Activated effector memory CD4-positive, alpha-beta T cell treated with Interleukin-2 at 50 U/mL for 16 hours (primary cell): Measurements from ENCODE around the gene DNASE1L2.
"Not testable (repeated sequence)": the region's sequence is repeated elsewhere in the genome, so short reads cannot be mapped to it uniquely, and the experiment has no call there.

ENCODE experiments used
- DNase-seq: peaks from one replicate; pipeline ENCODE4 v3.0.0-alpha.2; 2020

DNASE1L2 gene, protein sequence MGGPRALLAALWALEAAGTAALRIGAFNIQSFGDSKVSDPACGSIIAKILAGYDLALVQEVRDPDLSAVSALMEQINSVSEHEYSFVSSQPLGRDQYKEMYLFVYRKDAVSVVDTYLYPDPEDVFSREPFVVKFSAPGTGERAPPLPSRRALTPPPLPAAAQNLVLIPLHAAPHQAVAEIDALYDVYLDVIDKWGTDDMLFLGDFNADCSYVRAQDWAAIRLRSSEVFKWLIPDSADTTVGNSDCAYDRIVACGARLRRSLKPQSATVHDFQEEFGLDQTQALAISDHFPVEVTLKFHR

DNA sequence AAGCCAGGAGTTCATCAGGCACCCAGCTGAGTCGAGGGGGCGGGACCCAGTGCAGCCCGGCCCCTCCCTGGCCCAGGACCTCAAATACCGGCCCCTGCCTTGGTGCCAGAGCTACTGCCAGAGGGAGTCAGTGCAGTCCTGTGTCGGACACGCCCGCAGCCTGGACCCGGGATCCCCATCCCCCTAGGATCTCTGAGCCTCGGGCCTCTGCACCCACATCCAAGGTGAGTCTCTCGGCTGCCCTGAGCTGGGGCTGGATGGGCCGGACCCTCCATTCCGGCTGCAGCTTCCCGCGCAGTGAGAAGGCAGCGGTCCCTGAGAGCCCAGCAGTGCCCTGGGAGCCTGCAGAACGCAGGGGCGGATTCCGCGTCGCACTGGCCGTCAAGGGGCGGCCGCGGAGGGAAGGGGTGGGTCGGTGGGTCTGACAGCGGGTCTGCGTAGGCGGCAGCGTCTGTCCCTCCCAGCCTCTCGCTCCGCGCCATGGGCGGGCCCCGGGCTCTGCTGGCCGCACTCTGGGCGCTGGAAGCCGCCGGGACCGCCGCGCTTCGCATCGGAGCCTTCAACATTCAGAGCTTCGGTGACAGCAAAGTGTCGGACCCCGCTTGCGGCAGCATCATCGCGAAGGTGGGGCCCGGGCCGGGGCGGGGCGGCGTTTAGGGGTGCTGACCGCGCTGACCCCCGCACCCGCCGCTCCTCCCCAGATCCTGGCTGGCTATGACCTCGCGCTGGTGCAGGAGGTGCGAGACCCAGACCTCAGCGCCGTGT, at the start of gene DNASE1L2:
DNASE1L2 (plus strand) TSS at position 108 of the 765 bp plus-strand sequence; CDS start at position 481, 373 bp downstream.
- DNase-seq = no peak

DNA sequence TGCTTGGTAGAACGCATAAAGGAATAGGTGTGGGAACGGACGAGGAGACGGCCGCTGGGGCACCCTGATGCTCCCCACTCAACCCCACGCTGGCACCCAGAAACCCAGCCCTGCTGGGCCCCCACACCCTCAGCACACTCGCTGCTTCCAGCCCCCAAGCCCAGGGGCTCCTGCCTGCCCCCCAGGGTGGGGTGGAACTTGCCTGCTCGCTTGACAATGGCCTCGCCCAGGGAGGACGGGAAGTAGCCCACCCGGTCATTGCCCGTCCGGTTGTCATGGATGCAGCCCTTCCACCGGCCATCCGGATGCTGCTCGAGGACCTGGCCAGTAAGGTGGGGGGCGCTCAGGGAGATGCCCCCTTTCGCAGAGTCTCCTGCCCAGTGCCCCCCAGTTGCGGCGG, 49.7 kb upstream of the DNASE1L2 start:
- DNase-seq = no peak

DNA sequence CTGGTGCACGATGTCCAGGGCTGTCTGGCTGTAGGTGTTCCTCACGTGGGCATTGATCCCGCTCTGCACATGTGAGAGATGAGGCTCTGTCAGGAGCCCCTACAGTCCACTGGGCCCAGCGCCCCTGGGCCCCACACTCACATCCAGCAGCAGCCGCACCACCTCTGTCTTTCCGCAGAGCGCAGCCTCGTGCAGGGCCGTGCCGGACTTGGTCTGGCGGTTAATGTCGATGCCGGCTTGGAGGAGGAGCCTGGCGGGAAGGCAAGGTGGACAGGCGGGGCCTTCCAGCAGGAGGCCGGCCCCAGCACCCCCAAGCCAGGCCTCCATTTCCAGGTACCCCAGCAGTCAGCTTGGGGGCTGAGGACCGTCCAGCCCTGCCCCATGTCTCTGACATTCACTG, 49.0 kb upstream of the DNASE1L2 start:
- no peak for DNase-seq

DNA sequence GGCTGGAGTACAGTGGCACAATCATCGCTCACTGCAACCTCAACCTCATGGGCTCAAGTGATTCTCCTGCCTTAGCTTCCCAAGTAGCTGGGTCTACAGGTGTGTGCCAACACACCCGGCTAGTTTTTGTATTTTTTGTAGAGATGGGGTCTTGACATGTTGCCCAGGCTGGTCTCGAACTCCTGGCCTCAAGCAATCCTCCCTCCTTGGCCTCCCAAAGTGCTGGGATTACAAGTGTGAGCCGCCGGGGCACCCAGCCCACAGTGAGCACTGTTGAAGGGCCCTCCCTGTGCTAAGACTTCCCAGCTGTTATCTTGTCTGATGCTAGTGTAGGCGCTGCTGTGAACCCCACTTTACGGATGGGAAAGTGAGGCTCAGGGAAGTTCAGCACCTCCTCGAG, 47.8 kb upstream of the DNASE1L2 start:
- no peak for DNase-seq

DNA sequence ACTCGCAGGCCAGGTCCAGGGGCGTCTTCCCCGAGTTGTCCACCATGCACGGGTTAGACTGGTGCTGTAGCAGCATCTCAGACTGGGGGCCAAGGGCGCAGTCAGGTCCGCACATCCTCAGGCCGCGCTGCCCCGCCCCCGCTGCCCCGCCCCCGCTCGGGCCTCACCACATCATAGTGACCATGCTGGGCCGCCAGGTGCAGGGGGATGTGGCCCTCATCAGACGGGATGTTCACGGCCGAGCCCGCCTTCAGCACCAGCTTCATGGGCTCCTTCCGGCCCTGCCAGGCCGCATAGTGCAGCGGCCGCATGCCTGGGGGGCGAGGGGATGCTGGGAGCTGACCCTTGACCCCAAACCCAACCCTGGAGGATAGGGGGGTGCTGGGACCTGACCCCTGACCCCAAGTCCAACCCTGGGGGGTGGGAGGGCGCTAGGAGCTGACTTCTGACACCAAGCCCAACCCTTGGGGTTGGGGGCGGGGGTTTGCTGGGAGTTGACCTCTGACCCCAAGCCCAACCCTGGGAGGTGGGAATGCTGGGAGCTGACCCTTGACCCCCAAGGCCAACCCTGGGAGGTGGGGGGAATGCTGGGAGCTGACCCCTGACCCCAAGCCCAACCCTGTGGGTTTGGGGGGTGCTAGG, 46.9 kb upstream of the DNASE1L2 start:
- DNase-seq = no peak

DNA sequence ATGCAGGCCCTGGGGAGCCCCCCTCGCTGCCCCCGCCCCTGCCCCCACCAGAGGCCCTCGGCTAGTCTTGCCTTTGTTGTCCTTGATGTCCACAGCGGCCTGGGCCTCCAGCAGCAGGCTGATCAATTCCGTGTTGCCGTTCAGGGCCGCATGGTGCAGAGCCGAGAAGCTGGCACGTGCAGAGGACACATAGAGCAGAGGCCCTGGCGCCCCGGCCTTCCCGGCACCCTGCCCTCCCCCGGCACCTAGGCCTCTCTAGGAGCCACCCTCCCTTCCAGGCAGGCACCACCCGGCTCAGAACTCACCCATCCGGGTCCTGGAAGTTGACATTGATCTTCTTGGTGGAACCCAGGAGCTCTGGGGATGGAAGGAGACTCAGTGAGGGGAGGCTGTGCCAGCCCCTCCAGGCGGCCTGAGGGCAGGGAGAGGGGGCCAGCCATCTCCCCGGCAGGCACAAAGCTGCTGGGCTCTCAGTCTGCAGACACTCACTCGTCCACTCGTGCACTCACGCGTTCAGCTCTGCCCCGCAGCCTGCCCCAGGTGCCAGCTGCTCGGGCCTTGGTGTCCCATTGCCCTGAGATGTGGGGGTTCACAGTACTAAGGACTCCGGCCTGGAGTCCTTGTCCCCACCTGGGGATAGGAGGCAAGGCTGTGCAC, 46.1 kb upstream of the DNASE1L2 start:
- no peak for DNase-seq

DNA sequence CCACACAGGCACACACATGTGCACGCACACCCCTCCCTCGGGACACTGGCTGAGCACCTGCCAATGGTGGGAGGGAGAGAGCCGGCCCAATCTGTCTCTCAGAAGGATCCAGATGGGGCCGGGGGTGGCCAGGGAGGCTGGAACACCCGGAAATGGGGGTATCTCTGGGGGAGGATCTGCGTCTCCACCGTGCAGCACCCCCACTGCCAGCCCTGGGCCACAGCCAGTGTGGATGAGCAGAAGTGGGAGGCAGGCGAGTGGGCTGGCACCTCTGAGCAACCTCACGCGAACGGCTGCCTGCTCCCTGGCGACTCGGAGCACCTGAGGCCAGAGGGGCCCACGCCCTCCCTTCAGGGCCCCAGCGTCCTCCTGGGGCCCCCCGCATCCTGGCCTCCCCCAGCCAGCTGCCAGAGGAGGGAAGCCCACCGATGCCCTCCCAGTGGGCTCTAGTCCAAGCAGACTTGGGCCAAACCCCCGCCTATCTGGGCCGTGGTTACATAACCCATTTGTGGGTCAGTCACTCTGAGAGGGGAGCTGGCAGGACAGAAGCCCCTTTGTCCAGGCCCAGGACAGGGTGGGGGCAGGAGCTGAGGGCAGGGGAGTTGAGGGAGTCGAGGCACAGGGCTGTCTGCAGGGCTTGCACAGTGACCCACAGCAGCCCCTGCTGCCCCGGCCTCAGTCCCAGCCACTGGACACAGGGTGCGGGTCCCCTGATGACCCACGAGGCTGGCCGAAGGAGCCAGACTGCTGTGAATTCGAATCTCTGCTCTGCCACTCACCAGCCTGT, 45.4 kb upstream of the DNASE1L2 start:
- DNase-seq = no peak

DNA sequence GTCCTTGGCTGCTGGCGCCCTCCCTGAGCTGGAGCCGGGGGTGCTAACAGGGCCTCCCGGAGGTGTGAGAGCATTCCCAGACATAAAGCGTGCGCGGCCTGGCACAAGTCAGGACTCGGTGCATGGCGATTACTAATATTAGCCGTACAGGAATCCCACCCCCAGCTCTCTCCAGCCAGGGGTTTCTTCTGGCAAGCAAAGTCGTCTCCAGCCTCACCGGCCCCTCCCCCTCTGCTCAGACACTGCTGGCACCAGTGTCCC, 44.9 kb upstream of the DNASE1L2 start:
- no peak for DNase-seq

DNA sequence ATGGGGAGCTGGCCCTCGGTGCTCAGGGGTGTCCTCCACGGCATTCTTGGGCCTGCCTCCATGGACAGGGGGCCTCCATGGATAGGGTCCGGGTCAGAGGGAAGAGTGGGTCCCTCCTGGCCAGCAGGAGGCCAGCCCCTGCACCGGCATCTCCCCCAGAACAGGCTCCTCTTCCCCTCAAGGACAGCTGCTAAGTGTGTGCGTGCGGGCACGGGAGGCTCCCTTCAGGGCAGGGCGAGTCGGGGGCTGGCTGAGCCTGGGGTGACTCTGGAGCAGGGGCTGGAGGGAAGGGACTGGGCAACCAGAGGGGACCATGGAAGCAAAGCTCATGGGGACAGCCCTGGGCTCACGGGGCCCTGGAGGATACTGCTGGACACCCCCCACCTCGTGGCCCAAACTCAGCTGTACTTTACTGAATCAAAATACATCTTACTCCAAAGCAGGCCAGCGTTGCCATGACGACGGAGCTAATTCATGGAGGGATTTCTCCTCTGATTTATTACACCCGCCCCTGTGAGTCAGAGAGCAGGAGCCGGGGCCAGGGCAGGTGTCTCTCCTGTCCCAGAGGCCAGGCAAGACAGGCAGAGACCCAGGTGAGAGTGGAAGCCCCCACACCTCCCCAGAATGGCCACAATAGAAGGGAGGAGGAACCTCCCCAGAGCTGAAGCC, 41.9 kb upstream of the DNASE1L2 start:
- no peak for DNase-seq

DNA sequence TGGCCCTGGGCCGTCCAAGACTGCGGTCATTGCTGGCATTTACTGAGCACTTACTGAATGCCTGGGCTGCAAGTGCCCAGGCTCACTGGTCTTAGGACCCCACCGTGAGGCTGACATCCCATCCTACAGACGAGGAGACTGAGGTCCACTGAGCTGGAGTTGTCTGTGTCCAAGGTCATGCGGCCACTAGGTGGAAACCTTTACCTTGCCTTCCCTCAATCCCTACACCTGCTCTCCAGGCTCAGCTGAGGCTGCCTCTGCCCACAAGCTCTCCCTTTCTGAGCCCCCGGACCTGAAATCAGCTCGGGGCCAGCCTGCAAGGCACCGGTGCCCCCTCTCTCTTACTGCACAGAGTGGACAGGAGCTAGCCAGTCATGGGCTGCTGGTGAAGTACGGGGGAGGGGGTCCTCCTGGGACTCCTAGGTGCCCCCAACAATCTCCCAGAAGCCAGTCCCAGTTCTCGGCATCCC, 41.4 kb upstream of the DNASE1L2 start:
- DNase-seq = peak; percentile 34

DNA sequence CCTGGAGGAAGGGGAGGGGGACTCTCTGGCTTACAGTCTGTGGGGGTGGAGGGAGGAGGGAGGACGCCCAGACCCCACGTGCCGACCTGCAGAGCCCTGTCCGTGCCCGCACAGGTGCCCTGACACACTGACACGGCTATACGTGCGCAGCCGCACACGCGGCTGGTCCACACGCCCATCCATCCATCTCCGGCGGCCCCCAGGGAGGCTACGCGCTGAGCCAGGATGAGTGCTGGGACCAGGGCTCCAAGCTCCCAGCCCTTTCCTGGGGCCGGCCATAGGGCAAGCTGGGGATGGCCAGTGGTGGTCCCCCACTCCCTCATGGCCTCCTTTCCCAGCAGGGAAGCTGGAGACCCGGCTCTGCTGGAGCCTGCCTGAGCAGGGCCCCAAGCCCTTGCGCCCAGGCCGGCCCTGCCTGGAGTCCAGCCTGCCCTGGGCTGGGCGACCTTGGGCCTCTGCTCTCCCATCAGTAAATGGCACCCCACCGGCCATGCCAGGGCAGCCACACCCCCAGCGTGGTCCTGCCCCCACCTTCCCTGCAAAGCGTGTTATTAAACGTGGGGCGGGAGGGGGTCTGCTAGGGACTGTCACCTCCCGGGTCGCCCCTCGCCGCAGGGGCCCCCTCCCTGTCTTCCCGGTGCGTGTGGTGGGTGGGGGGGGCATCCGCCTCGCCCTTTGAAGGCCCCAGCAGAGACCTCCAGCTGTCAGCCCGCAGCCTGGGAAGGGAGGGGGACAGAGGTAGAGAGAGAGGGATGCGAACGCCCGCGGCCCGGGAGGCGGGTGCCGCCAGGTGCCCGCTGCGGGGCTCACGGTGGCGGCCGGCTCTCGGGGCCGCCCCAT, 40.7 kb upstream of the DNASE1L2 start:
- no peak for DNase-seq

DNA sequence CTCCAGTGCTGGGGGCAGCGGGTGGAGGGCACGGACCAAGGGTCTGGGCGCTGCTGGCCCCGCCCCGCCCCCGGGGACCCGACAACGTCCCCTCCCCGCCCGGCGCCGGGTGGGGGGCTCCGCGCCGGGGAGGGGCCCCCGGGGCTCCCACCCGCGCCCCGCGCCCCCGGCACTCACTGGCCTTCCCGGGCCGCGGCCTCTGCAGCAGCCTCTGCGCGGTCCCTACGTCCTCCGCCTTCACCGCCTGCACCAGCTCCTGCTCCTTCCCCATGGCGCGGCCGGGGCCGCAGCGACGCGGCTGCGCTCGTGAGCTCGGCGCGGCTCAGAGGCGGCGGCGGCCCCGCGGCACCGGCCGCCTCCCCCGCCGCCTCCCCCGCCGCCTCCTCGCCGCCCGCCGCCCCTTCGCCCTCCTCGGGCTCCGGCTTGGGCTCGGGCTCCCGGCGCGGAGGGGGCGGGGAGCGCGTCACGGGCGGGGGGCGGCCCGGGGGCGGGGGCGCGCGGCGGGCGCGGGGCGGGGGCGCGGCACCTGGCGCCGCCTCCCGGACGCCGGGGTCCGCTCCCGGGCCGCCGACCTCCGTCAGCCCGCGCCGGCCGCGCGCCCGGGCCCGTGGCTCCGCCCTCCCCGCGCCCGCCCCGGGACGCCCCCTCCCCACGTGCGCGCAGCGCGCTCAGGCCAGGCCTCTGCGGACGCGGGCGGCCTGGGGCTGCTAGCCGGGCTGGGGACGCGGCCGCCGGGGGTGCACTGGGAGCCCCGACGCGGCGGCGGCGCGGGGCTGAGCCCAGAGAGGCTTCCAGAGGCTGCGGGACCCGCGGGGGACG, 39.9 kb upstream of the DNASE1L2 start, which contains the start of gene CASKIN1:
CASKIN1 (minus strand) TSS at position 444 of the 819 bp plus-strand sequence; CDS start at position 271, 173 bp downstream.
- no peak for DNase-seq

DNA sequence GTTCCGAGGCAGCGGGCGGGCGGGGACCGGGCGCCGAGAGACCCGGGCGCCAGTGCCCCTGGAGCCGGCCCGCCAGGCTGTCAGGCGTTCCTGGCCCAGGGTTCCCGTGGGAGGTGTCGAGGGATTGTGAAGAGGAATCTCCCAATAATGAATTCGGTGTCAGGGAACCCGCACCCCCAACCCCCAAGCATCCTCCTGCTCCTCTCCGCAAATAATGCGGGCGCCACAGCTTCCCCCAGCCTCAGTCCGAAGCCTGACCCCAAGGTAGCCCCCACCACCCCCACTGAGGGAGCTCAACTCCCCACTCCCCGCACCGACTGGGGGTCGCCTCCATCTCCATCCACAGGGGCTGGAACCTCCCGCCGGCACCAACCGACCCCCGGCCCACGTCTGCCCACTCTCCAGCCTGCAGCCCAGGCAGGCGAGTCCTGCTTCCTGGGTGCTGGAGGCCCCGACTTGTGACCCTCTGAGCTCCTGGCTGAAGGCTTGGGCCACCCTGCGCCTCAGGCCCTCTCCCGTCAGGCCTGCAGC, 39.2 kb upstream of the DNASE1L2 start:
- no peak for DNase-seq

DNA sequence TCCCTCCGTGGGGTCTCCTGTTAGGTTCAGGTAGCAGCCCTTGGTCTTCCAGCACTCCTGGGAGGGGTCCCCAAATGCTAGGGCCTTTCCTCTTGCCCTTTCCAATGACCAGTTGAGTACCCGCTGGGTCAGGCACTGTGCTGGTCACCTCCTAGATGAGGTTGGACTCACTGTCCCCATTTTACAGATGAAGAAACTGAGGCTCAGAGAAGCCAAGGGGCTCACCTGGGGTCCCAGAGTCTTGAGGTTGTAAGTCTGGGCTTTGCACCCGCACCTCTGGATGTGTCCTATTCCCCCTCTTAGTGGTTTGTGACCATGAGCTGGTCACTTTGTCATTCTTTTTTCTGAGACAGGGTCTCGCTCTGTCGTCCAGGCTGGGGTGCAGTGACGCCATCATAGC, 38.5 kb upstream of the DNASE1L2 start:
- no peak for DNase-seq

DNA sequence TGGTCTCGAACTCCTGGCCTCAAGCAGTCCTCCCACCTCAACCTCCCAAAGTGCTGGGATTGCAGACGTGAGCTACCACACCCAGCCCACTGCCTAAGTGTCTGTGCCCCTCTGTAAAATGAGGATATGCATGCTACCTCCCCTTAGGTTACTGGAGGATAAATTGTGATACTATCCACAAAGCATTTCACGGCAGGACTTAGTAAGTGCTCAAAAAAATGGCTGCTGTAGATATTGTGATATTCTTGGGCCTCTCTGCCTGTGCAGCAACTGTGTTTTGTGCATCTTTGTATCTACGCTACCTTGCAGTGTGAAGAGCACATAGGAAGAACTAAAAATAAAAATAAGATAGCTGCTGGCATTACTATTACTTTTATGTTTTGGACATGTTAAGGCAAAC, 38.0 kb upstream of the DNASE1L2 start:
- no peak for DNase-seq

DNA sequence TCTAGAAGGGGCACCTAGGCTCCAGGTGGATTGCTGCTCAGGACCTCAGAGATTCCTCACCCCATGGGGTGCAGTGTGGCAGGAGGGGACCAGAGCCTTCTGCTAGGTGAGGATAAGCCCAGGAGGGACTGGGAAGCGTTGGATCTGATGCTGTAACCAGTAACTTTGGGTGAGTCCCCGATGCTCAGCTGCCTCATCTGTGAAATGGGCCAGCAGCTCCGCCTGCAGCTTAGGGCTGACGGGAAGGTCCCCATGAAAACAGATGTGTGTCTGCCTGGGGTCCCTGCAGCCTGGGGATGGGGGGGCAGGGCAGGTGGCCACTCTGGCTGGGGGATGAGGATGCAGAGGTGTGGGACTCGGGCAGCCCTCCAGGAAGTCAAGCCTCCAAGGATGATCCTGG, 37.1 kb upstream of the DNASE1L2 start:
- no peak for DNase-seq

DNA sequence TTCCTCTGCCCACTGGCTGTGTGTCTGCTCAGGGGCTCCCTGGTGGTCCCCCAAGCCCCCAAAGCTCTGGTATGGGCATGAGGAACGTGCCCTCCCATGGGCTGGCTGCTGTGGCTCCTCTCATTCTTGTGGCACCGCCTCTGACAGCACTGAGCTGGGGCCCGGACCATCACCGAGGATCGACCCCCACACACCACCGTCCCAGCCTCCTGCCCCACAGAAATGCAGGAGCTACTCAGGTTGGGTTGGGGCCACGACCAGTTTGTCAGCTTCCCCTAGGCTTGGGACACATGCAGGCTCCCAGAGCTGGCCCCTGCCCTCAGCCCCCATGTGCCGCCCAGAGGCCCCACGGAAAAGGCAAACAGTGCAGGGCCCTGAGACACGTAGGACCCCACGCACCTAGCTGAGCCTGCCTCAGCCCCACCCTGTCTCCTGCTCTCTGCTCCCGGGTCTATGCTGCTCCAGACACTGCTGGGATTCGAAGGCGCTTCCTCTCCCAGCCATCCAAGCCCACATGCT, 36.6 kb upstream of the DNASE1L2 start:
- DNase-seq = no peak

DNA sequence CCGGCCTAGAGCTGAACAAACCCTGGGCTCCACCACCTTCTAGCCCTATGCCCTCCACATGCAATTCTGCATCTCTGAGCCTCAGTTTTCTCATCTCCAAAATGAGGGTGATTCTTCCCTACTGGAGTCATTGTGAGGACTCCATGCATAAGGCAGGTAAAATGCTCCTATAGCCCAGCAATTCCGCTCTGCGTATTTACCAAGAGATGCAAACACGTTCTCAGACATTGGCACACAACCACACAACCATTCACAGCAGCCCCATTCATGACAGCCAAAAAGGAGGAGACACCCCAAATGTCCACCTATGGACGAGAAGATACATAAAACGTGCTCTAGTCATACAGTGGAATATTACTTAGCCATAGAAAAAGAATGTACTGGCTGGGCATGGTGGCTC, 35.9 kb upstream of the DNASE1L2 start:
- no peak for DNase-seq

DNA sequence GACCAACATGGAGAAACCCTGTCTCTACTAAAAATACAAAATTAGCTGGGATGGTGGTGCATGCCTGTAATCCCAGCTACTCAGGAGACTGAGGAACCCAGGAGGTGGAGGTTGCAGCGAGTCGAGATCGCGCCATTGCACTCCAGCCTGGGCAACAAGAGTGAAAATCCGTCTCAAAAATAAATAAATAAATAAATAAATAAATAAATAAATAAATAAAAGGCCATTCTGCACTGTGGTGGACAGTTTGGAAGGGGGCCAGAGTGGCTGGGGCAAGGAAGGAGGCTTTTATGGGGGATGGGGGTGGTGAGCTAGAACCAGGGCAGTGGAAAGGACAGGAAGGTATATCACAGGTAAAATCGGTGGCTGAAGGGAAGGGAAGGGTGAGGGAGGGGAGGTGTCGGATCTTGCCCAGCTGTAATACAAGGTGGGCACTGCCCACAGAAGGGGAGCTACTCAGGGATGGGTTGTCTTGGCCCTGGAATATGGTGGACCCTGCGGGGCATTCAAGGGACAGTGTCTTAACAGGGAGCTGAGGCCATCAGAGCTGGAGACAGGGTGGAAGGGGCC, 33.0 kb upstream of the DNASE1L2 start:
- DNase-seq = not testable (repeated sequence)
